GM19035 (cell line): ENCODE measurements around the gene ADGRD1.

ENCODE experiments used
- ATAC-seq: cut with Tn5 transposase; IDR thresholded peaks from one replicate; pipeline ENCODE4 v1.9.1; 2021; ENCODE audit not compliant: unreplicated experiment

The ADGRD1 gene

GRCh38 chr12:131085816-131086591 is 132.3 kb downstream of the ADGRD1 start:
- ATAC-seq = no peak

GRCh38 chr12:131087302-131087818 is 133.7 kb downstream of the ADGRD1 start:
- no peak for ATAC-seq

- ATAC-seq = no peak
These were observed 134.4 kb downstream of the ADGRD1 start for GRCh38 chr12:131087991-131088700.

DNA sequence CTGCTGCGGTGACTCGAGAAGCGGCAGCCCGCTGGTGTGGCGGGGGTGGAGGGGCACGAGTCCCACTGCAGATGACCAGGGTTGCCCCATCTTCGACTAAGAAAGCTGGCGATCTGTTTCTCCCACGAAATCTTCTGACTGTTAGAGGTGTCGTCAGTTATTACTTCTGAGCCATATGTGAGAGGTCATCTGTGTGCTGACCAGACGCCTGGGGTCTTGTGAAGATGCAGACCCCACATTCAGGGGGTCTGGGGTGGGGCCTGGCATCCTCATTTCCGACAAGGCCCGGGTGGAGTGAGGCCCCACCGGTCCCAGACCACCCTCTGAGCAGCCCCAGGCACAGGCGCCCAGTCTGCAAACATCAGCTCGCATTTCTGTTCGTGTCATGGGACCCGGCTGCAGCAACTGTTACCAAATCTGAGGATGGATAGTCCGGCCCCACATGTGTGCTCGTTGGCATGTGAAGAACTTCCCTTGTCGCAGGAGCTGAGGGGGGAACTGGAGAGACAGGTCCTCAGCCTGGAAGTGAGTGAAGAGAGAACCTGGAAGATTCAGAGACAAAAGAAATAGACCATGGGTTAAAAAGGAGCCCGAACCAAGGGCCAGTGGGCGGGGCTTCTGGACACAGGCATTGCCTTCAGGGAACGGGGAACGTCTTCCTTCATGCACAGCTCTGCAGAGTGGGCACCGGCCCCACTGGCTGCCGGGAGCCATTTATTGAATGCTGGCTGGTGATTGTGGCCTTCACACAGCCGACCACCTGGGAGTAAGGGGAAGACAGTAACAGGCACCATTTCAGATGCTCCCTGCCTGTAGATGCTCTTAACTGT is 135.2 kb downstream of the ADGRD1 start:
- ATAC-seq = no peak

DNA sequence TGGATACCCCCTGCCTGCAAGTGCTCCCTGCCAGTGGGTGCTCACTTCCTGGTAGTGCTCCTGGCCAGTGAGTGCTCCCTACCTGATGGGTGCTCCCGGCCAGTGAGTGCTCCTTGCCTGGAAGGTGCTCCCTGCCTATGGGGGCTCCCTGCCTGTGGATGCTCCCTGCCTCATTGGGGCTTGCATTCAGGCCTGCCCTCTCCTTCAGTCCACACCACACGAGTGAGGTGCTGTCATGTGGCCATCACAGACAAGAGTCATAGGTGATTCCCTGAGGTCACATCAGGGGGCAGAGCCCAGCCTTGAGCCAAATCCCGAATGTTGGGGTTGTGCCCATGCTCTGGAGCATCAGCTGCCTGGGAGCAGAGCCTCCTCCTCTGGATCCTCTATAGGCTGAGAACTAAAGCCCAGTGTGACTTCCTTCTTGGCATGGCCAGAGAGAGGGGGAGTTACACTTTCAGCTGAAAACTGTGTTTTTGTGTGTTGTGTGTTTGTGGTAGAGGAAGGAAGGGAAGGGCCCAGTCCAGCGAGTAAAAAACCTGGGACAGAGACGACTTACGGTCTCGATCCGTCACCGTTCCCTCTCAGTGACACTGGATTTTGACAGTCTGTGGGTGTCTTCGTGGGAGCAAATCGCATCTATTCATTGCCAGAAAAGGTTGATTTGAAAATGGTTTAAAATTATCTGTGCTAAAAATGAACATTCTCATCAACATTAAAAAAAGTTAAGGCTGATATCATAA is 136.0 kb downstream of the ADGRD1 start:
- ATAC-seq = no peak

DNA sequence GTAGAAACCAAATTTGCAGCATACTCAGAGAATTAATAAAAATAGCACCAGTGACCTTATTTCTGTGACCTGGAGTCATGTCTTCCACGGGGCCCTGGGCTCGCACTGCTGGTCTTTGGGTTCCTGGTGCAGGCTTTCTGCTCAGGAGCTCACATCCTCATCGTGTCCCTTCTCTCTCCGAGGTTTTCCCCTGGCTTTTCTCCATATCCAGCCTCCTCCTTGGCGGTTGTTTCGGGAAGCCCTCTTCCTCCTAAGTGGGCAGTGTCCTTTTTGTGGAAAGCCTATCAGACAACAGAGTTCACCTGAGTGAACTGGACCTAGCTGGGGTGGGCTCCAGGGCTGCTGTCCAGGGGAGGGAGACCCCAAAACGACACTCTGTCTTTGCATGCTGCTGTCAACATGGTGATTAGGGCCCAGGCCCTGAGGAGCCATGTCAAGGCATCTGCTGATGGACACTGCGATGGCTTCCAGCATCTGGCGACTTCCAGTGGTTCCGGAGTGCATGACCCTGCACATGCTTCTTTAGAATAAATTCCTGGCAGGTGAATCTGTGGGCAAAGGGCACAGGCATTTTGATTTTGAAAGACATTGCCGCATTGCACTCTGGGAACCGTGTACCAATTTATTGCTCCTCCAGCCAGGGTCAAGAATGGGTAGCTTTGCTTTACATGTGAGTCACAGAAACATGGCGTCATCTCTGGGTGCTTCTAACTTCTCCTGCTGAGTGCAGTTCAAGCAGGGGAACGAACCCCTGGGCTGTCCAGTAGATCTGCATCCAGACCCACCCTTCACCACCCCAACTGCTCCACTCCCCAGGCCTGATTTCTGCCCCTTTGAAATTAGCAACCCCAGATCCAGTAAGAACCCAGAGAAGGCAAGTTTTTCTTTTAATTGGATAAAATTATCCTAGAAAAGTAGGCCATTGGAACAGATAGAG is 136.8 kb downstream of the ADGRD1 start:
- ATAC-seq = no peak

DNA sequence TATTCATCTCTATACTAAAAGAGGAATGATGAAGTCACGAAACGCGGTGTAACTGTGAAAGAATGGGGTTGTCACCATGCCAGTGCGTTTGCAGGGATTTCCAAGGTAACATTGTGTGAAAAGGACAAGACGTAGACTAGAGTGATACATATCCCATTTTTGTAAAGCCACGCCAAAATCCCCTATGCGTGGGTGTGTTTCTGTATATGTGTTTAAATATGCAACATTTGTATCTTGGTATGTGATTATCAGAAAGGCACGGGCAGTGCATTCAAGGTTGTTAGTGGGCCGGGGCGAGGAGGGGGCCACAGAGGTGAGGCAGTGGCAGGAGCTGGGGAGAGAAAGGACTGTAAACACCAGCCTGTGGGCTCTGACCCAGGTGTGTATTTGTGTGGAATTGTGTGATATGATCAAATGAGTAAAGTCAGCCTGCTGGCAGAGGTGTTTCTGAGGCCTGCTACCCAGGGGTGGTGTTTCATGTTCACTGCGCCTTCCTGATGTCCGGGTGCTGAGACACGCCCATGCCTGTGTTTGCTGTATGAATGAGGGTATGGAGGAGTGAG is 137.8 kb downstream of the ADGRD1 start:
- ATAC-seq = no peak

DNA sequence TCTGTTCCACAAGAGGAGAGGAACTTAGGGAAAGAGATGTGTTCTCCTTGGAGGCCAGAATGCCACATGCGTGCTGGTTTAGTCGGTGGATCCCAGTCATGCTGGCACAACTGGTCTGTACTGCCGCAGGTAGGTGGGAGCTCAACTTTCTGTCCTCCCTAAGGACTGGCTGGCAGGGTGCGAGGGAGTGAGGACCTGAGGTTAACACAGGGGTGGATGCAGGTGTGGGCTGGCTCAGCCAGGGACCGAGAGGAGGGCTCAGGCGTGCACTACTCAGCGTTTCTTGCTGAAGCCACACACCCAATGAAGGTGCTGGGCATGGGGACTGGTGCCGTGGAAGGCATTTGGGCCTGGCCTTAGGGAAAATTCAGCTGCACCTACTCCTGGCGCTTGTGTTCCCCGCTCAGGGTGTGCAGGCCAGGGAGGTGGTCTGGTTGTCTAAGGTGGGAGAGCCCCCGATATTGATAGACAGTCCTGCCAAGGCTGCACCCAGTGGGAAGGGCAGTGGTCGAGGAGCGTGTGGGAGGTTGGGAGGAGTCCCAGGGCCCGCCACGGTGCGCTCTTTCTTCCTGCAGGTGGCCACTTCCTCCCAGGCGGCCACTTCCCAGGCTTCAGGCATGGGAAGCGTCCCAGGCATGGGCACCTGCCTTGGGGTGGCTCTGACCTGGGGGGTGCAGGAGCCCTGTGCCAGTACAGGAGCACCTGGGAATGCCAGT is 138.4 kb downstream of the ADGRD1 start:
- ATAC-seq = no peak

DNA sequence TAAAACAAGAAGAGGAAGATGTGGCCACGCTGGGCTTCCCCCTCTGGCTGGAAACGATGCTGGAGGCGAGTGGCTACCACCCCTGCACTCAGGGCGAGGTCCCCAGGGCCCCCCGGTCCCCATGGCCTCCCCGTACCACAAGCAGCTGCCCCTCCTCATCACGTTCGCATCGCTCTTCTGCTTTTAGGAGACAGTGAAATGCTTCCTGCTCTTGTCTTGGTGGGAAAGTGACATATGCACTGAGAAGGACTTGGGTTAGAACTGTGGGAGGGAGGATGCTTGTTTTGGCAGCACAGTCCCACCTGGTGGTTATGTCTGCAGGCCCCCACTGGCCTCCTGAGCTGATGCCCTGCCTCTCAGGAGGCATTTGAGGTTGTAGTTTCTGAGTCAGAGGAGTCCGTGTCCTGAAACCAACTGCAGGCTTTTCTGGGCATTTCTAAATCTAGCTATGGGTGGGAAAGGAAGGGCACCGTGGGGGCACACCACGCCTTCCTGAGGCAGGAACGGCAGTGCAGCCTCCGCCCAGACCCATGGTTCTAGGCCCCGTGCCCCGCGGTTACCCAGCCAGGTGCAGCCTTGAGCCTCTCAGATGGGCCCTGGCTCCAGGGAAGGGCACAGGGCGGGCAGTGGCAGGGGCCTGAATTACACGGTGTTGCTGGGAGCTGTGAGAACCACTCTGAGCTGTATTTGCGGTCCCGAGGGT is 139.3 kb downstream of the ADGRD1 start:
- ATAC-seq = no peak

GRCh38 chr12:131093604-131093955 is 139.9 kb downstream of the ADGRD1 start:
- no peak for ATAC-seq

DNA sequence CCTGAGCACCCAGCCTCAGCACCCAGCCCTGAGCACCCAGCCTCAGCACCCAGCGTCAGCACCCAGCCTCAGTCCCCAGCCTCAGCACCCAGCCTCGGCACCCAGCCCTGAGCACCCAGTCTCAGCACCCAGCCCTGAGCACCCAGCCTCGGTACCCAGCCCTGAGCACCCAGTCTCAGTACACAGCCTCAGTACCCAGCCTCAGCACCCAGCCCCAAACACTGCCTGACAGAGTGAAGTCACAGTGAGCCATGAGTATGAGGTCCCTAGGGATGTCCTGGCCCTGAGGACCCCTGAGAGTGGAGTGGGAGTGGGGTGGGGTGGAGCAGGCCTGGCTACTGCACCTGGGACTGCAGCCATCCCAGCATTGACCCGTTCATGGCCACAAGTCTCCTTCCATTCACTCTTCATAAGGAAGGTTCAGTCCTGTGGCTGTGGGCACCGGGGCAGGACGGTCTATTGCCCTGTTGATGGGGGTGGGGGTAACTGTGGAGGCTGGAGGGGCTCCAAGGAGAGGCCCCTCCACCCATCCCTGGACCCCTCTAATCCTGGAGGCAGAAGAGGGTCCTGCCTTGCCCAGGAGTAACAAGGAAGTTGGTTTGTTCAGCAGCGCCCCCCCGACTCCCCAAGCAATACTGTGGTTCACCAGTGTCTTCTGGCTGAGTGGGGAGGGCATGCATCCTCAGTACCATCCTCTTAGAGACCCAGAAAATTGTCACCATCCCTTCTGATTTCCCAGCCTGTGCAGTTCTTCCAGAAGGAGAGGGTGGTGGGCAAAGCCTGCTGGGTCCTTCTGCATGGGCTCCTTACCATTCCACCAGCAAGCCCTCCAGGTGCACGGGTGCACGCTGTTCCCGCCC is 140.5 kb downstream of the ADGRD1 start:
- ATAC-seq = no peak

- ATAC-seq = no peak
These were observed 141.4 kb downstream of the ADGRD1 start for GRCh38 chr12:131094831-131095805.

GRCh38 chr12:131095826-131096680 is 142.3 kb downstream of the ADGRD1 start:
- ATAC-seq = no peak

- no peak for ATAC-seq
These were observed 143.0 kb downstream of the ADGRD1 start for GRCh38 chr12:131096681-131097181.
